ENCODE results near the gene CDH12. TPM values are rescaled to one million over a fixed set of nuclear protein-coding genes. Genes with fewer than 3 reads are reported as not detected.

CDH12 gene
- total RNA-seq, 1 donor from 2014 or later = 0.26 TPM

GRCh38 chr5:21831145-21831787, 1021.9 kb downstream of the CDH12 start:
- TF ChIP-seq CTCF (IDR thresholded peaks at IDR 0.05; ENCODE audit: unreplicated experiment) = no peak
- H3K4me1 Mint-ChIP-seq (ENCODE audit: unreplicated experiment) = peaks cover 4% of the 10 kb centered on the region
- H3K27ac Mint-ChIP-seq (ENCODE audit: unreplicated experiment) = no peak overlapping the region
- H3K9me3 Mint-ChIP-seq (ENCODE audit: unreplicated experiment) = no peaks in the 10 kb centered on the region
- no peak overlapping the region for H3K4me3 Mint-ChIP-seq (ENCODE audit: unreplicated experiment)
- no peak for DNase-seq (ENCODE audit: low spot score)
- no peaks in the 10 kb centered on the region for H3K36me3 Mint-ChIP-seq (ENCODE audit: low read depth, unreplicated experiment)
- no peaks in the 10 kb centered on the region for H3K27me3 Mint-ChIP-seq (ENCODE audit: unreplicated experiment)

- no peak for DNase-seq (ENCODE audit: low spot score)
- H3K36me3 Mint-ChIP-seq (ENCODE audit: low read depth, unreplicated experiment) = no peaks in the 10 kb centered on the region
- H3K27me3 Mint-ChIP-seq (ENCODE audit: unreplicated experiment) = no peaks in the 10 kb centered on the region
- H3K27ac Mint-ChIP-seq (ENCODE audit: unreplicated experiment) = no peak overlapping the region
- no peak for TF ChIP-seq CTCF (IDR thresholded peaks at IDR 0.05; ENCODE audit: unreplicated experiment)
- H3K4me3 Mint-ChIP-seq (ENCODE audit: unreplicated experiment) = no peak overlapping the region
- no peaks in the 10 kb centered on the region for H3K9me3 Mint-ChIP-seq (ENCODE audit: unreplicated experiment)
- peaks cover 5% of the 10 kb centered on the region for H3K4me1 Mint-ChIP-seq (ENCODE audit: unreplicated experiment)
Observed at GRCh38 chr5:21826884-21827283, 1026.3 kb downstream of the CDH12 start.

- no peak for TF ChIP-seq CTCF (IDR thresholded peaks at IDR 0.05; ENCODE audit: unreplicated experiment)
- Mint-ChIP-seq H3K27me3 (ENCODE audit: unreplicated experiment) (no peaks in the 10 kb centered on the region), H3K4me3 (ENCODE audit: unreplicated experiment) (no peak overlapping the region), H3K36me3 (ENCODE audit: low read depth, unreplicated experiment) (no peaks in the 10 kb centered on the region), H3K9me3 (ENCODE audit: unreplicated experiment) (no peaks in the 10 kb centered on the region), H3K27ac (ENCODE audit: unreplicated experiment) (no peak overlapping the region), H3K4me1 (ENCODE audit: unreplicated experiment) (peaks cover 5% of the 10 kb centered on the region)
- no peak for DNase-seq (ENCODE audit: low spot score)
Observed at GRCh38 chr5:21823588-21823987, 1029.6 kb downstream of the CDH12 start.

- H3K4me1 Mint-ChIP-seq (ENCODE audit: unreplicated experiment) = peaks cover 5% of the 10 kb centered on the region
- H3K9me3 Mint-ChIP-seq (ENCODE audit: unreplicated experiment) = no peaks in the 10 kb centered on the region
- no peak for DNase-seq (ENCODE audit: low spot score)
- H3K36me3 Mint-ChIP-seq (ENCODE audit: low read depth, unreplicated experiment) = no peaks in the 10 kb centered on the region
- no peaks in the 10 kb centered on the region for H3K27me3 Mint-ChIP-seq (ENCODE audit: unreplicated experiment)
- no peak for TF ChIP-seq CTCF (IDR thresholded peaks at IDR 0.05; ENCODE audit: unreplicated experiment)
- no peak overlapping the region for H3K4me3 Mint-ChIP-seq (ENCODE audit: unreplicated experiment)
- no peak overlapping the region for H3K27ac Mint-ChIP-seq (ENCODE audit: unreplicated experiment)
Observed at GRCh38 chr5:21823076-21823574, 1030.0 kb downstream of the CDH12 start.

- TF ChIP-seq CTCF (IDR thresholded peaks at IDR 0.05; ENCODE audit: unreplicated experiment) = no peak
- H3K4me1 Mint-ChIP-seq (ENCODE audit: unreplicated experiment) = peaks cover 5% of the 10 kb centered on the region
- DNase-seq (ENCODE audit: low spot score) = no peak
- H3K9me3 Mint-ChIP-seq (ENCODE audit: unreplicated experiment) = no peaks in the 10 kb centered on the region
- H3K36me3 Mint-ChIP-seq (ENCODE audit: low read depth, unreplicated experiment) = no peaks in the 10 kb centered on the region
- no peak overlapping the region for H3K4me3 Mint-ChIP-seq (ENCODE audit: unreplicated experiment)
- H3K27ac Mint-ChIP-seq (ENCODE audit: unreplicated experiment) = no peak overlapping the region
- H3K27me3 Mint-ChIP-seq (ENCODE audit: unreplicated experiment) = no peaks in the 10 kb centered on the region
Observed at GRCh38 chr5:21820527-21820926, 1032.6 kb downstream of the CDH12 start.

Data from endothelial cell (in vitro differentiated cells).